ENCODE measurements around the gene TNRC6C.

The TNRC6C gene

GRCh38 chr17:77957857-77958715, at the start of gene TNRC6C:
Gene TNRC6C, plus strand, starts transcription at chr17:77958703. Its CDS starts 45,504 bp downstream, at chr17:78004207.
- peak within 1 kb of the TSS; percentile 80 for H3K4me3 ChIP-seq (ENCODE audit: low read length)
- TF ChIP-seq ZNF274 (IDR thresholded peaks at IDR 0.05; ENCODE audit: low read depth, low read length) = no peak

GRCh38 chr17:77909236-77909635, 49.3 kb upstream of the TNRC6C start:
- no peak for TF ChIP-seq ZNF274 (IDR thresholded peaks at IDR 0.05; ENCODE audit: low read depth, low read length)
- no peak overlapping the region for H3K4me3 ChIP-seq (ENCODE audit: low read length)

GRCh38 chr17:77909816-77910215, 48.7 kb upstream of the TNRC6C start:
- H3K4me3 ChIP-seq (ENCODE audit: low read length) = no peak overlapping the region
- TF ChIP-seq ZNF274 (IDR thresholded peaks at IDR 0.05; ENCODE audit: low read depth, low read length) = no peak

GRCh38 chr17:77914385-77915254, 43.9 kb upstream of the TNRC6C start:
- no peak for TF ChIP-seq ZNF274 (IDR thresholded peaks at IDR 0.05; ENCODE audit: low read depth, low read length)
- H3K4me3 ChIP-seq (ENCODE audit: low read length) = no peak overlapping the region

- TF ChIP-seq ZNF274 (IDR thresholded peaks at IDR 0.05; ENCODE audit: low read depth, low read length) = no peak
These were observed 42.9 kb upstream of the TNRC6C start for GRCh38 chr17:77915594-77916021.

GRCh38 chr17:77916264-77916663, 42.2 kb upstream of the TNRC6C start:
- TF ChIP-seq ZNF274 (IDR thresholded peaks at IDR 0.05; ENCODE audit: low read depth, low read length) = no peak
- no peak overlapping the region for H3K4me3 ChIP-seq (ENCODE audit: low read length)

More at GRCh38 chr17:77915594-77916021, 42.9 kb upstream of the TNRC6C start:
- H3K4me3 ChIP-seq (ENCODE audit: low read length) = no peak overlapping the region

GRCh38 chr17:77916703-77917481, 41.6 kb upstream of the TNRC6C start:
- TF ChIP-seq ZNF274 (IDR thresholded peaks at IDR 0.05; ENCODE audit: low read depth, low read length) = no peak
- H3K4me3 ChIP-seq (ENCODE audit: low read length) = no peak overlapping the region

- H3K4me3 ChIP-seq (ENCODE audit: low read length) = no peak overlapping the region
- no peak for TF ChIP-seq ZNF274 (IDR thresholded peaks at IDR 0.05; ENCODE audit: low read depth, low read length)
These were observed 39.2 kb upstream of the TNRC6C start for GRCh38 chr17:77919276-77919675.

- TF ChIP-seq ZNF274 (IDR thresholded peaks at IDR 0.05; ENCODE audit: low read depth, low read length) = no peak
- H3K4me3 ChIP-seq (ENCODE audit: low read length) = no peak overlapping the region
These were observed 35.4 kb upstream of the TNRC6C start for GRCh38 chr17:77923135-77923534.

- TF ChIP-seq ZNF274 (IDR thresholded peaks at IDR 0.05; ENCODE audit: low read depth, low read length) = no peak
- no peak overlapping the region for H3K4me3 ChIP-seq (ENCODE audit: low read length)
These were observed 34.6 kb upstream of the TNRC6C start for GRCh38 chr17:77923776-77924513.

- no peak overlapping the region for H3K4me3 ChIP-seq (ENCODE audit: low read length)
- TF ChIP-seq ZNF274 (IDR thresholded peaks at IDR 0.05; ENCODE audit: low read depth, low read length) = no peak
These were observed 33.7 kb upstream of the TNRC6C start for GRCh38 chr17:77924757-77925336.

GRCh38 chr17:77925831-77926543, 32.5 kb upstream of the TNRC6C start:
- no peak for TF ChIP-seq ZNF274 (IDR thresholded peaks at IDR 0.05; ENCODE audit: low read depth, low read length)
- no peak overlapping the region for H3K4me3 ChIP-seq (ENCODE audit: low read length)
